Renal cortical epithelial cell (primary cell): Measurements from ENCODE around the gene RBM24. TPM values are rescaled to one million over a fixed set of nuclear protein-coding genes. Genes with fewer than 3 reads are reported as not detected.
"Not testable (repeated sequence)": the region's sequence is repeated elsewhere in the genome, so short reads cannot be mapped to it uniquely, and the experiment has no call there.

Experiments
- DNase-seq: peaks from one replicate; pipeline ENCODE4 v3.0.0-alpha.2; 2011; ENCODE audit warnings: low read depth
- total RNA-seq: library from RNA; depleted of rRNA; stranded (reverse); fragments of >200 nt; gene quantifications from 2 replicates; pipeline ENCODE4 v1.2.3, GENCODE V29; 2014

Gene RBM24
- total RNA-seq, 1 donor from 2014 or later: 2.4 TPM

DNA sequence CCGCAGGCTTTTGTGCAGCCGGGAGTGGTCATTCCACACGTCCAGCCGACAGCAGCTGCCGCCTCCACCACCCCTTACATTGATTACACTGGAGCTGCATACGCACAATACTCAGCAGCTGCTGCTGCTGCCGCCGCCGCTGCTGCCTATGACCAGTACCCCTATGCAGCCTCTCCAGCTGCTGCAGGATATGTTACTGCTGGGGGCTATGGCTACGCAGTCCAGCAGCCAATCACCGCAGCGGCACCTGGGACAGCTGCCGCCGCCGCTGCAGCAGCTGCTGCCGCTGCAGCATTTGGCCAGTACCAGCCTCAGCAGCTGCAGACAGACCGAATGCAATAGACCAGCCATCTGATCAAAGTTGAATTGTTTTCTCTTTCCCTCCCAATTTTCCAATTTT, 10.6 kb downstream of the RBM24 start:
- no peak for DNase-seq

DNA sequence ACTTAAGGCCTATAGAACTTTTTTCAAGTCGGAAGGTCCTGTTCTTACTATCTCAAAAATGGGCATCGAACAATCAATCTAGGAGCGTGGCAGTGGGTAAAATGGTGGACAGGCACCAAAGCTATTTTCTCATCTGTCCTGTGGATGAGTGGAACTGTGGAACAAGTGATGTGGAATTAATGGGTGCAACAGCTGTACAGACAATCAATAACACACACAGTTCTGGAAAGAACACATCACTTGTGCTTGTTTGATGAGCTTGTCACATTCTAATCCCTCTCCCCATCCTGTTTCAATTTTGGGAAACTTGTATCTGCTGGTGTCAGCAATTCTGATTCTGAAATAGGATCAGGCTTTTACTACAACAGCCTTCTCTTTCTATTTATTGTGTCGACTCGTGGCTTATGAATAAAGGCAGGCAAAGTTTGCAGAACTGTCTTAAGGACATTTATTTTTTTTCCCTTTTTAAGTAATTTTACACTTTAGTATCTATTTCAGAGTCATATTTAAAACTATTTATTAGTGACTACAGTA, 11.5 kb downstream of the RBM24 start:
- no peak for DNase-seq

DNA sequence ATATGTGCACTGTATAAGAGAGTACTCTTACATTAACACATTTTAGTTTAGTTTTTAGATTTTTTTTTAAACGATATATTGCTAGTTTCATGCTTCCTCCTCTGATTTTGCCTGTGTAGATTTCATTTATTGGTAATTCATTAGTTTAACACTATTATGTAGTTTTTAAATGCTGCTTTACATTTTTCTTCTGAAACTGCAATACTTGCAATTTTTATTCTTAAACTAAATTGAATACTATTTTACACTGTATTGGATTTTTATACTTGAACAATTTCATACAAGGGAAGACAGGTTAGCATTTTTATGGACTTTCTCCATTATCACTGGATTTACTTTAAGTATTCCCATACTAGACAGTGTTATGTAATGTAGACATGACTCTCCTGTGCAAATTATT, 12.2 kb downstream of the RBM24 start:
- no peak for DNase-seq

DNA sequence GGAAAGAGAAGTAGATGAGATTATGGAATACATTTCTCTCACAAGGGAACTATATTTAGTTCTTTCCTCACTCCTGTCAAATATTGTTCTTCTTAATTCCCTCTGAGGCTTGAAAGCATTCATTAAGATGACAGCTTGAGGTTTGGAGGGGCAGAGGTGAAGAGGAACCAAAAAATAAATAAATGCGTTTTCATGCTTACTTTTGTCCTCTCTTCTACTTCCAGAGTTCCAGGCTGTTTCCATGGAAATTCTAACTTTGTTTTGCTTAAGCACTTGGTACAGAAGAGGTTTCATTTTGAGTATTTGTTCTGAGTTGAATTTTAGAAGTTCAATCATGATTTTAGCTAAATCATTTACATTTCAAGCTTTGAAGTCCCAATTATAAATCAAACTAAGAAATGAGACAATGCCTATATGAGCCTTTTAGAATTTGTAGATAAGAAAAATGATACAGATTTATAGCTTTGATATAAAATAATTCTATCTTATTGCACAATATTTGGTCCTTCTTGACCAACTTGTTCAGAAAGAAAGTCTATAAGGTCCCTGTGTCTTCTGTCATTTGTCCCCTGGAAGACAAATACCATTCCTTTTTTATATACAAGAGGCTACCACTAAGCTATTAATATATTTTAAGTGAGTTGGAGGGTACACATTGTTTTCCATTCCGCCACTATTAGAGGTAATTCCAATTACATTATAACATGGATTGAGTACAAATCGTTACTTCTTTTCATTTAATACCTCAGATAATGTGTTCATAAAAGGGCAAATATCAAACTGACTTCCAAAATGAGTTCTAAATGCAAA, 16.3 kb downstream of the RBM24 start:
- no peak for DNase-seq

DNA sequence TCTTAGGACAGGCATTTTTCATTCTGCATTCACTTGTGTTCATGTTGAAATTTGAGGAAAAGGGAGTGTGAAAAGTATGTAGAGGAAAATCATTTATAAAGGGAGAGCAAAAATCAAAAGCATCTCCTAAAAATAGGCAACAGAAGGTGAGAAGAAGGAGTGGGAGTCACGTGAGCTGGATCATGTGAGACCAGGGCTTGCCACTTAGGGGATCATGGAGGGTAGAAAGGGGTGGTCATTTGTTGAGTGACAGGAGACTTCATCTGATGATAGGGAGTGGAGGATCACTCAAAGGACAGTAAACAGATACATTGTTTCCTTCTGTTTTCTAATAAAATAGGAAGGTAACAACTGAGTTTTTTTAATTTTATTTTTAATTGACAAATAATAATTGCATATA, 17.1 kb downstream of the RBM24 start:
- DNase-seq: no peak

DNA sequence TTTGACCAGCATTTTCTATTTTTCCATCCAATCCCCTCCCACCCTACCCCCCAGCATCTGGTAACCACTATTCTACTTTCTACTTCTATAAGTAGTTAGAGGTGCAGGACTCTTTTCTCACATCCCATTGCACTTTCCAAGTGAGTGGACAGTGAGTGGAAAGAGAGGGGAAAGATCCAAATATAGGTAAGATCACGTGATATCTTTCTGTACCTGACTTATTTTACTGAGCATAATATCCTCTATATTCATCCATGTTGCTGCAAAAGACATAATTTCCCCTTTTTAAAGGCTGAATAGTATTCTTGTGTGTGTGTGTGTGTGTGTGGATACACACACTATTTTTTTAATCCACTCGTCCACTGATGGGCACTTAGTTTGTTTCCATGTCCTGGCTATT, 18.1 kb downstream of the RBM24 start:
- DNase-seq: no peak

DNA sequence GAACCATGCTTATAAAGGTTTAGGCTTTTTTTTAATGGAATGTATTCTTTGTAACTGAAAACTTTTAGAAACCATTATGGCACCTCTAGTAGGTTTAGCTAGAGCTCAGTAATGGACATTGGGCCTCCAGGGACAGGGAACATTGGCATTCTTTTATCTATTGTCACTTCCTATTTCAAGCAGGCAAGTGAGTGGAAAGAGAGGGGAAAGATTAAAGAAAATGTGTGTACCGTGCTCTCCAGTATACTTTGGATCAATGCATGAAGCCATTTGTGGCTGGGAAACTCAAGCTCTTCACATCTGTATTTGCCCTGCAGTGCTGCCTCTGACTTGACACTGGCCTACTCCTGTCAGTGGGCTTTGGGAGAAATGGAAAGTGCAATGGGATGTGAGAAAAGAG, 18.6 kb downstream of the RBM24 start:
- no peak for DNase-seq

DNA sequence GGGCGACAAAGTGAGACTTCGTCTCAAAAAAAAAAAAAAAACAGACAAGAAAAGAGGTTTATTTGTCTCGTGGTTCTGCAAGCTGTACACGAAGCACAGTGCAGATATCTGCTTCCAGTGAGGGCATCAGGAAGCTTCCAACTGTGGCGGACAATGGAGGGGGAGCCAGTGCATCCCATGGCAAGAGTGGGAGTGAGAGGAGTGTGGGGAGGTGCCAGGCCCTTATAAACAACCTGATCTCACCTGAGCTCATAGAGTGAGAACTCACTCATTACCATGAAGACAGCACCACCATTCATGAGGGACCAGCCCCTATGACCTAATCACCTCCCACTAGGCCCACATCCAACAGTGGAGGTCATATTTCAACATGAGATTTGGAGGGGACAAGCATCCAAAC, 19.5 kb downstream of the RBM24 start:
- no peak for DNase-seq

DNA sequence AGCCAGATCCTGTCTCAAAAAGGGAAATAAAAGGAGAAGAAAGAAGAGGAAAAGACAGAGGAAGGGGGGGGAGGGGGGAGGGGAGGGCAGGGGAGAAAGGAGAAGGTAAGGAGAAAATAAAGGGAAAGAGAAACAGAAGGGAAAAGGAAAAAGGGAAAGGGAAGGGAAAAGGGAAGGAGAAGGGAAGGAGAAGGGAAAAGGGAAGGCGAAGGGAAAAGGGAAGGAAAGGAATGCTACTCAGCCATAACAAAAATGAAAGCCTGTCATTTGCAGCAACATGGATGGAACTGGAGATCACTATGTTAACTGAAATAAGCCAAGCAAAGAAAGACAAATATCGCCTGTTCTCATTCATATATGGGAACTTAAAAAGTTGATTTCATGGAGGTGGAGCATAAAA, 22.3 kb downstream of the RBM24 start:
- no peak for DNase-seq

DNA sequence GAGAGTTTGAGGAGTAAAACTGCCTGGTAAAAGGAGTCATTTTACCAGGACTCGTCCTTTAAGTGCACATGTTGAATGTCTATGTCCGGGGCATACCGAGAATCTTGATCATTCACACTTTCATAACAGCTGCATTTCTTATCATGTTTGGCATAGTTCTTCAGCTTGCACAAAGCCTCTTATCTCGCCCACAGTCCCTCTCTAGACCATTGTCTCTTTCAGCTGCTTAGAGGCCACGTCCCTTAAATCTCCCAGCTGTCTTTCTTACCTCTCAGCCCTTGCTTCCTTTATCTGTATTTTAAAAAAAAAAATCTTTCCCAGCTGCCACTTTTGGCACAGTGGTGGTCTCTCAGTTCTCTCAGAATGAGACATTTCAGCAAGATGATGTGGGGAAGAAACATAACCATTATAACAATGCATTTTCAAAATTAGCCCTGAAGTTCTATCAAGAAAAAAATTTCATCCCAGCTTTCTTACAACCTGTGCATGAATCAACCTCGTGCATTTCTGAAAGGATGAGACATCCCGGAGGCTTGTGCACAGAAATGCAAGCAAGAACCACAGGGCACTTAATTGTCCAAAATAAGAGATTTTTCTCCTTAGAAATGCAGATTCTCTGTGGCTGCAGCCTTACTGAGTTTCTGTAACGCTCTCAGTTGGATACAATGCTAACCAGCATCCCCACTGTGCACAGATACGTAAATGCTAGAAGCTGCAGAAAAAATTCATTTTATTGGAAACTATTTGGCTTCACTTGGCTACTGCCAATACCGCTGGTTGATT, 24.2 kb downstream of the RBM24 start:
- no peak for DNase-seq

DNA sequence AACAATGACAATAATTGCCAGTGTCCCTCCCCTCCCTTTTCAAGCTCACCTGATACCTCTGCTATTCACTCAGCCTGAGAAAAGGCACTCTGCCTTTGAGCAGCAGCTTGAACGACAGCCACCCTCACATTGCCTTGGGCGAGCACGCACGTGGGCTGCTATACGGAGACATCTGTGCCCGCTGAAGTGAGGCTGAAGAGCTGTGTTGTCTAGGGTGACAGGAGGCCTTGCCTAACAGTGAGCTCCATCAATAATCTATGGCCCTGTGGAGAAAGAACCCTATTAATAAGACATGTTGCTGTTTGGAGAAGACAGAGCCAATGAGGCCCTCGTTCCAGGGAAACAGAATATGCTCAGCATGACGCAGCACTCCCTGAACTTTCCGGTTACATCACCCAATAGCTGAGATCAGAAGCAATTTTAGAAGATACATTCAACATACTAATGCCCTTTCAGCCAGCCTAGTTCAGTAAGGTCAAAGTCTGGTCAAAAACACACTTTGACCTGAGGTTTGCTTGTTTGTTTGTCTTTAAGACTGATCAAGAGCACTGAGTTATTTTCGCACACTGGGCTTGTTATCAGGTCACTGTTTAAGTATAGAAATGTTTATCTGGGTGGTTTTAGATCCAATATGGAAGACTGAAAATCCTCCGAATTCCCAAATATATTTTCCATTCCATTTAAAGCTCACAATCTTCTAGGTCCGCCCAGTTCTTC, 30.6 kb downstream of the RBM24 start:
- peak; percentile 51 for DNase-seq

DNA sequence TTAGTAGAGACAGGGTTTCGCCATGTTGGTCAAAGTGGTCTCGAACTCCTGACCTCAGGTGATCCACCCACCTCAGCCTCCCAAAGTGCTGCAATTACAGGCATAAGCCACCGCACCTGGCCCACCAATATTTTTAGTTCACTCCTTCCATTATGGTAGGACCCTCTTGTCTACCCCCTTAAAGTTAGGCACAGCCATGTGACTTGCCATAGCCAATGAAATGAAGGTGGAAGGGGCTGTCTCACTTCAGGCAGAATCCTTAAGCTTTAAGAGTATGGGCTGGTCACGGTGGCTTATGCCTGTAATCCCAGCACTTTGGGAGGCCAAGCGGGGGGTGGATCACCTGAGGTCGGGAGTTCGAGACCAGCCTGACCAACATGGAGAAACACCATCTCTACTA, 32.1 kb downstream of the RBM24 start:
- not testable (repeated sequence) for DNase-seq

DNA sequence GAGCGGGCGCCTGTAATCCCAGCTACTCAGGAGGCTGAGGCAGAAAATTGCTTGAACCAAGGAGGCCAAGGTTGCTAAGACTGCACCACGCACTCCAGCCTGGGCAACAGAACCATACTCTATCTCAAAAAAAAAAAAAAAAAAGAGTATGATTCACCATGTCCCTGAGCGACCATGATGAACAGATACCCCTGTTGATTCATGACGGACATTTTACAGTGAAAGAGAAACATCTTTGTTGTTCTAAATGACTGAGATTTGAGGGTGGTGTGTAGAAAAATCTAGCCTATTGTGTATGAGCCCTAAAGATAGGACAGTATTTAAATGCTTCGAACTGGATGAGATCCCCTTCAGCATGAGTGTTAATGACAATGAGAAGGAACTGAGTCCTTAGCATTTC, 32.8 kb downstream of the RBM24 start:
- no peak for DNase-seq

DNA sequence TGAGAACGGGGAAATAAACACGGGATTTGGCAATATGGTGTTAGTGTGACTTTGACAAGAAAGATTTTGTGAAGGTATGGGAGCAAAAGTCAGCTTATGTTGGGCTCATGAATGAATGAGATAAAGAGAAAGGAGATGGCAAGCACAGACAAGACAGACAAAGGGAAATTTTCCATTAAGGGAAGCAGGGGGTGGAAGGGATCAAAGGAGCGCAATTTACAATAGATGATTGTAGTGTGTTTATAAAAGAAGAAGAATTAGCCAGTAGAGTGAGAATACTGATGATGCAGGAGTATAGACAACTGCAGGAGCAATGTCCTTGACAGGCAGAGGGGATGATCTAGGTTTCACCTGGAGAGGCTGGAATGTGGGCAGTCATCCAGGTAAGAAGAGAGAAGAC, 34.1 kb downstream of the RBM24 start:
- DNase-seq: no peak

DNA sequence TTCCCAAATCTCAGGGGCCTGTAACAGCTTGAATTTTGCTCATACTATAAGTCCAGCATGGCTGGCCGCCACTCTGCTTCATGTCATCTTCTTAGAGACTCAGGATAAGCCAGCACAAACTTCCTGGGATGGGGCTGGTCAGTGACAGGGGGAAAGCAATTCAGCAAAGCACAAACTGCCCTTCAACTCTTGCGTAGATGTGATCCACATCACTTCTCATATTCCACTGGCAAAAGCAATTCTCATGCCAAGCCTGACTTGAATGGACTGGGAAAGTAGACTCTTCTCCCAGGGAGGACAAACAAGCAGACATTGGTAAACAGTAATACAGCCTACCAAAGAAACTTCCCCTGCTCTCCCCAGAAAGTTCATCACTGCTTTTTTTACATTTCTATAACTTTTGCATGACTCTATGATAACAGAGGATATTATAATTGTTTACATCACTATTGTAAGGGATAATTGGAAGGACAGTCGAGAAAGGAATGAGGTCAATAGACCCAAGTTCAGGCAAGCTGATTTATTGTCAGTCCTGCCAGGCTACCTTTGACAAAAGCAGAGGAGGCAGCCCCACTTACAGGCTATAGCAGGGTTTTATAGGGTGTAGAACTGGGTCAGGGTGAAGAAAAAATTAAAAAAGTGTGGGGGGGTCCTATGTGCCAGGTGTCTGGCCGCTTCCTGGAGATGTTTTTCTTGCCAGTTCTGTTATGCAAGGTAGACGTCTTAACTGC, 37.4 kb downstream of the RBM24 start:
- no peak for DNase-seq

DNA sequence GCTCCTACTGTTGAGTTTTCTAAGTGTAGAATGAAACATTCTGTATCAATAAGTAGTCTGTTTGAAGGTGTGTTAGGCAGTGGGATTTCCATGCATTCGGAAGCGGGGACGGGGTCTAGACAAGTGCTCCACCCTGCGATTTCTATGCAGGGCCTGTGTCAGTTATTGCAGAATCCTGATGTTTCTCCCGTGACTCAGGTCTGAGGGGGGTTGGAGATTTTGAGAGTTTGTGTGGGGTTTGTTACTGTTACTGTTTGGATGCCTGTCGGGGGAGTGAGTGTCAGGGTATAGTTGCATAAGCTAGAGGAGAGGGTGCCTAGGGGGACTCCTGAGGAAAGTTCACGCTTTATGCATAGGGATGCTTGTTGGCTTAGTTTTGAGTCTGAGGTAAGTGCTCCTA, 39.1 kb downstream of the RBM24 start:
- DNase-seq: not testable (repeated sequence)

DNA sequence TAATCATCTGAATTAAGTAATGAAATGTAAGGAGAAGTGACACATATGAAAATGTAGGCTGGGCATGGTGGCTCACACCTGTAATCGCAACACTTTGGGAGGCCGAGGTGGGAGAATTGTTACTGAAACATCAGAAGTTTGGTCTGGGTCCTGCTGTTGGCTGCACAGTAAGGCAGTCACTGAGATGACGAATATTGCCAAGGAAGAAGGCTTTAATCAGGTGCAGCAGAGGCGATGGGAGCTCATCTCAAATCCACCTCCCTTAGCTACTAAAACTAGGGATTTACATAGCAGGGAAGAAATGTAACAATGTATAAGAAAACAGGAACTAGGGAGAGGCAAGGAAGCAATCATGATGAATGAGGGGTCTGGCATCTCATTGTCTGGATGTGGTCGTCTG, 50.1 kb downstream of the RBM24 start:
- no peak for DNase-seq

DNA sequence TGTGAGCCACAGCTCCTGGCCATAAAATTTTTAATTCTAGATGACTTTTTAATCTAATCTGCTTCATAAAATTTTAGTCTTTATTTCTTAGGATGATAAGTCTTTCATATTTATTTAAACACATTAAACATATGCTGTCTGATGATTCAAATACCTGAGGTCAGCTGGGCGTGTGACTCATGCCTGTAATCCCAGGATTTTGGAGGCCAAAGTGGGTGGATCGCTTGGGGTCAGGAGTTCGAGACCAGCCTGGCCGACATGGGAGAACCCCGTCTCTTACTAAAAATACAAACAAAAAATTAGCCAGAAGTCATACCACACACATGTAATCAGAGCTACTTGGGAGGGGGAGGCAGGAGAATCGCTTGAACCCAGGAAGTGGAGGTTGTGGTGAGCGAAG, 53.1 kb downstream of the RBM24 start:
- peak; percentile 15 for DNase-seq

DNA sequence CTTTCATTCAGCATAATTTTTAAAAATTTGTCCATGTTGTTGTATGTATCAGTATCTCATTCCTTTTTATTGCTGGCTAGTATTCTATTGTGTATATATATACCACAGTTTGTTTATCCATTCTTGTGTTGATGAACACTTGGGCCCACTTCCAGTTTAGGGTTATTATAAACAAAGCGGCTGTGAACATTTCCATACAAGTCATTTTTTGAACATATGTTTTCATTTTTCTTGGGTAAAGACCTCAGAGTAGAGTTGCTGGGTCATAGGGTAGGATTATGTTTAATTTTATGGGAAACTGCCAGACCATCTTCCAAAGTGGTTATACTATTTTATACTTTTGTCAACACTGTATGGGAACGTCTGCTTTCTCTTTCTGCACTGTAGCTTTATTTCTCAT, 55.3 kb downstream of the RBM24 start:
- DNase-seq: no peak

DNA sequence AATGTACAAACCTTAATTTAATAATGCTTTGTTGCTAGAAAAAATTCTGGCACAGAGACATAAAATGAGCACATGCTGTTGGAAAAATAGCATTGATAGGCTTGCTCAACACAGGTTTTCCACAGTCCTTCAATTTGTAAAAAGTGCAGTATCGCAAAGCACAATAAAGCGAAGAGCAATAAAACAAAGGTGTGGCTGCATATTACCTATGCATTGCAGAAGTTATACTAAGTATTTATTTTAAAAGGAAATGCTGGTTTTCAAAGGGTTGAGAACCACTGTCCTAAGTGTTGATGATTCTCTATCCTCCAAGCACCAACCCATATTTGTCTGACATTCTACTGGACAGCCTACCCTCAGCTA, 58.1 kb downstream of the RBM24 start:
- DNase-seq: no peak

DNA sequence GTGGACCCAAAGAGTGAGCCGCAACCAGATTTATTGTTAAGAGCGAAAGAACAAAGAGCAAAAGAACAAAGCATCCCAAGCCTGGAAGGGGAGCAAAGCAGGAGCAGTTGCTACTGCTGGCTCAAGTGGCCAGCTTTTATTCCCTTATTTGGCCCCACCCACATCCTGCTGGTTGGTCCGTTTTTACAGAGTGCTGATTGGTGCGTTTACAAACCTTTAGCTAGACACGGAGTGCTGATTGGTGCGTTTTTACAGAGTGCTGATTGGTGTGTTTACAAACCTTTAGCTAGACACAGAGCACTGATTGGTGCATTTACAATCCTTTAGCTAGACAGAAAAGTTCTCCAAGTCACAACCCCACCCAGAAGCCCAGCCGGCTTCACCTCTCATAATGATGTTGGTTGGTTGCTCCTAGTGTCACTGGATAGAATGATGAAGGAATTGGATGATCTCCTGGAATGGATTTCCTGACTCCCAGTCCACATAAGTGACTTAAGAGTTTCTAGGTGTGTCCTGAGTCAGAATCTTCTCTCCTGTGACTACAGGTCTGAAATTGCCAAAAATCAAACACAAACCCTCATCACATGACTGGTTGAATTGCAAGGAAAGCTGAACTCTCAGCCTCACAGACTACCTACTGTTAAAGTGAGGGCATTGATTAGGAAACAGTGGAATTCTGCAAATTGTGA, 60.1 kb downstream of the RBM24 start:
- DNase-seq: no peak
